Upper lobe of right lung (tissue), 1 donor: ENCODE measurements around the gene ZFAND2B. TPM values are rescaled to one million over a fixed set of nuclear protein-coding genes. Genes with fewer than 3 reads are reported as not detected.
"Not testable (repeated sequence)": the region's sequence is repeated elsewhere in the genome, so short reads cannot be mapped to it uniquely, and the experiment has no call there.

Experiments used
- ATAC-seq: fragments of 200-7000 bp; cut with Tn5 transposase; one replicate; pipeline ENCODE4 v1.9.1; 2020; ENCODE audit warnings: mild to moderate bottlenecking, moderate library complexity
- DNase-seq: peaks from one replicate; pipeline ENCODE4 v3.0.0-alpha.2; 2020
- H3K27ac ChIP-seq: fragments of 200-600 bp; one replicate; pipeline ENCODE4 v1.8.0; 2022
- H3K27me3 ChIP-seq: fragments of 200-600 bp; one replicate; pipeline ENCODE4 v1.8.0; 2022; ENCODE audit warnings: mild to moderate bottlenecking
- H3K36me3 ChIP-seq: fragments of 200-600 bp; one replicate; pipeline ENCODE4 v1.8.0; 2022
- H3K4me1 ChIP-seq: fragments of 200-600 bp; one replicate; pipeline ENCODE4 v1.8.0; 2022
- H3K4me3 ChIP-seq: fragments of 200-600 bp; one replicate; pipeline ENCODE4 v1.8.0; 2022; ENCODE audit warnings: mild to moderate bottlenecking
- H3K9me3 ChIP-seq: fragments of 200-600 bp; one replicate; pipeline ENCODE4 v1.8.0; 2022
- intact Hi-C: fragments of 100-400 bp; cut with DNase I; formaldehyde crosslinking; loops from one replicate; pipeline ENCODE4 v1.11.0; 2022
- total RNA-seq: library from RNA; stranded (reverse); fragmentation: NEBNext Ultra II Directional; extraction: Animal tissue kit (Norgen Biotek cat#: 25700); gene quantifications from one replicate; pipeline ENCODE4 v1.2.1, GENCODE V29; 2021
- TF ChIP-seq, protein P1 (sequence below): fragments of 200-600 bp; IDR thresholded peaks from one replicate; pipeline ENCODE4 v1.8.0; 2022; ENCODE audit warnings: antibody characterized with exemption
- donor health status: DM: no; HTN: yes; CAD: no; lungs with severe emphysema.

Gene ZFAND2B
- total RNA-seq, 1 donor from 2014 or later: 41.2 TPM

GRCh38 chr2:219252900-219253752 is 46.5 kb downstream of the ZFAND2B start, which contains the start of gene TUBA4B:
Gene TUBA4B (plus strand): TSS chr2:219253243. CDS start chr2:219253408, 165 bp downstream.
- no peaks in the 10 kb centered on the region for H3K9me3 ChIP-seq
- peak within 1 kb of the TSS; percentile 77 for H3K4me3 ChIP-seq
- peaks cover 43% of the 10 kb centered on the region for H3K4me1 ChIP-seq
- intact Hi-C loops: no loop called here
- no peaks in the 10 kb centered on the region for H3K27me3 ChIP-seq
- H3K36me3 ChIP-seq: peaks cover 6% of the 10 kb centered on the region
- TF ChIP-seq, protein P1, sequence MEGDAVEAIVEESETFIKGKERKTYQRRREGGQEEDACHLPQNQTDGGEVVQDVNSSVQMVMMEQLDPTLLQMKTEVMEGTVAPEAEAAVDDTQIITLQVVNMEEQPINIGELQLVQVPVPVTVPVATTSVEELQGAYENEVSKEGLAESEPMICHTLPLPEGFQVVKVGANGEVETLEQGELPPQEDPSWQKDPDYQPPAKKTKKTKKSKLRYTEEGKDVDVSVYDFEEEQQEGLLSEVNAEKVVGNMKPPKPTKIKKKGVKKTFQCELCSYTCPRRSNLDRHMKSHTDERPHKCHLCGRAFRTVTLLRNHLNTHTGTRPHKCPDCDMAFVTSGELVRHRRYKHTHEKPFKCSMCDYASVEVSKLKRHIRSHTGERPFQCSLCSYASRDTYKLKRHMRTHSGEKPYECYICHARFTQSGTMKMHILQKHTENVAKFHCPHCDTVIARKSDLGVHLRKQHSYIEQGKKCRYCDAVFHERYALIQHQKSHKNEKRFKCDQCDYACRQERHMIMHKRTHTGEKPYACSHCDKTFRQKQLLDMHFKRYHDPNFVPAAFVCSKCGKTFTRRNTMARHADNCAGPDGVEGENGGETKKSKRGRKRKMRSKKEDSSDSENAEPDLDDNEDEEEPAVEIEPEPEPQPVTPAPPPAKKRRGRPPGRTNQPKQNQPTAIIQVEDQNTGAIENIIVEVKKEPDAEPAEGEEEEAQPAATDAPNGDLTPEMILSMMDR: no peak
- DNase-seq (peak; percentile 80), ATAC-seq (peak; percentile 5)
- peak within 1 kb of the TSS; percentile 81 for H3K27ac ChIP-seq

GRCh38 chr2:219253753-219254589 is 47.4 kb downstream of the ZFAND2B start, which contains the start of gene TUBA4A:
Gene TUBA4A (minus strand): TSS chr2:219253918. CDS start chr2:219253858, 60 bp downstream.
- Histone ChIP-seq H3K9me3 (no peaks in the 10 kb centered on the region), H3K4me3 (peak within 1 kb of the TSS; percentile 77), H3K4me1 (peaks cover 35% of the 10 kb centered on the region), H3K36me3 (no peaks in the 10 kb centered on the region), H3K27me3 (no peaks in the 10 kb centered on the region), H3K27ac (peak within 1 kb of the TSS; percentile 81)
- ATAC-seq: peak; percentile 91
- DNase-seq: peak; percentile 94
- TF ChIP-seq, protein P1: no peak
- intact Hi-C loops: no loop called here

- no peaks in the 10 kb centered on the region for H3K36me3 ChIP-seq
- no peaks in the 10 kb centered on the region for H3K27me3 ChIP-seq
- H3K27ac ChIP-seq: peak overlapping the region; percentile 81
- H3K4me1 ChIP-seq: peaks cover 28% of the 10 kb centered on the region
- H3K4me3 ChIP-seq: peak overlapping the region; percentile 77
- intact Hi-C loops: no loop called here
- no peaks in the 10 kb centered on the region for H3K9me3 ChIP-seq
- TF ChIP-seq, protein P1: no peak
- DNase-seq: no peak
- peak; percentile 1 for ATAC-seq
Measured at GRCh38 chr2:219254590-219255201, 48.1 kb downstream of the ZFAND2B start.

- H3K27me3 ChIP-seq, H3K4me1 ChIP-seq, H3K9me3 ChIP-seq, H3K36me3 ChIP-seq, intact Hi-C loops, ATAC-seq, H3K4me3 ChIP-seq, H3K27ac ChIP-seq, DNase-seq: not testable (repeated sequence)
Measured at GRCh38 chr2:219258942-219259341, 52.4 kb downstream of the ZFAND2B start.

Other genes starting within 250 kb of the ZFAND2B start
- gene CDK5R2, start 247.1 kb upstream of the ZFAND2B start, total RNA-seq: not detected
- not detected for gene FEV, start 221.6 kb upstream of the ZFAND2B start, total RNA-seq
- not detected for gene CRYBA2, start 213.4 kb upstream of the ZFAND2B start, total RNA-seq
- not detected for gene CFAP65, start 165.3 kb upstream of the ZFAND2B start, total RNA-seq
- gene IHH, start 145.9 kb upstream of the ZFAND2B start, total RNA-seq: 0.69 TPM
- 14.3 TPM for gene NHEJ1, start 46.0 kb upstream of the ZFAND2B start, total RNA-seq
- 3.1 TPM for gene SLC23A3, start 36.8 kb upstream of the ZFAND2B start, total RNA-seq
- gene CNPPD1, start 29.9 kb upstream of the ZFAND2B start, total RNA-seq: 64.0 TPM
- 79.8 TPM for gene RETREG2, start 28.5 kb upstream of the ZFAND2B start, total RNA-seq
- 18.2 TPM for gene ABCB6, start 12.2 kb downstream of the ZFAND2B start, total RNA-seq
- gene ATG9A, start 22.9 kb downstream of the ZFAND2B start, total RNA-seq: 48.2 TPM
- gene ANKZF1, start 23.0 kb downstream of the ZFAND2B start, total RNA-seq: 37.6 TPM
- gene GLB1L, start 38.7 kb downstream of the ZFAND2B start, total RNA-seq: 10.0 TPM
- 21.4 TPM for gene STK16, start 38.7 kb downstream of the ZFAND2B start, total RNA-seq
- gene TUBA4B, start 46.5 kb downstream of the ZFAND2B start, total RNA-seq: not detected
- 45.4 TPM for gene TUBA4A, start 47.1 kb downstream of the ZFAND2B start, total RNA-seq
- gene DNAJB2, start 72.6 kb downstream of the ZFAND2B start, total RNA-seq: 79.4 TPM
- gene PTPRN, start 102.6 kb downstream of the ZFAND2B start, total RNA-seq: not detected
- not detected for gene RESP18, start 126.0 kb downstream of the ZFAND2B start, total RNA-seq
- gene DNPEP, start 181.1 kb downstream of the ZFAND2B start, total RNA-seq: 69.9 TPM
- 59.4 TPM for gene DES, start 211.6 kb downstream of the ZFAND2B start, total RNA-seq
- gene SPEG, start 228.1 kb downstream of the ZFAND2B start, total RNA-seq: 5.6 TPM